Bronchial epithelial cell (primary cell): ENCODE results near the gene CLCA1. TPM values are rescaled to one million over a fixed set of nuclear protein-coding genes. Genes with fewer than 3 reads are reported as not detected.
A peak's percentile ranks its signal among the peaks of the same experiment; 100 is the strongest.

Experiments
- DNase-seq: peaks from one replicate; pipeline ENCODE4 v3.0.0-alpha.2; 2010; ENCODE audit warnings: low read depth
- FAIRE-seq: peaks from 2 replicates; lab custom pipeline; 2011; peaks lifted over from hg19 to GRCh38; lab: Jason Lieb, UNC
- H3K27me3 ChIP-seq: 2 replicates; pipeline ENCODE4 v1.5.1; 2011; ENCODE audit warnings: low read length; ENCODE audit not compliant: control insufficient read depth, insufficient read depth
- H3K36me3 ChIP-seq: 2 replicates; pipeline ENCODE4 v1.5.1; 2011; ENCODE audit warnings: low read length; ENCODE audit not compliant: control insufficient read depth, insufficient read depth
- H3K4me3 ChIP-seq: 2 replicates; pipeline ENCODE4 v1.5.1; 2011; ENCODE audit warnings: mild to moderate bottlenecking, low read depth, low read length, control low read depth
- CTCF ChIP-seq: IDR thresholded peaks from 2 replicates; pipeline ENCODE4 v1.5.1; 2011; ENCODE audit warnings: mild to moderate bottlenecking, moderate library complexity, low read length, control low read depth, inconsistent platforms; ENCODE audit not compliant: insufficient read depth, severe bottlenecking
- total RNA-seq: library from RNA; depleted of rRNA; stranded (reverse); fragments of >200 nt; gene quantifications from 2 replicates; pipeline ENCODE4 v1.2.1, GENCODE V29; 2014

The CLCA1 gene
- total RNA-seq, 1 donor from 2014 or later, result not detected

- TF ChIP-seq CTCF, result no peak
- H3K27me3 ChIP-seq, result no peaks in the 10 kb centered on the region
- FAIRE-seq, result no peak
- no peaks in the 10 kb centered on the region for H3K36me3 ChIP-seq
- H3K4me3 ChIP-seq, result no peak overlapping the region
- DNase-seq, result peak; percentile 36
Measured at GRCh38 chr1:86516335-86516734, 47.6 kb downstream of the CLCA1 start.

DNA sequence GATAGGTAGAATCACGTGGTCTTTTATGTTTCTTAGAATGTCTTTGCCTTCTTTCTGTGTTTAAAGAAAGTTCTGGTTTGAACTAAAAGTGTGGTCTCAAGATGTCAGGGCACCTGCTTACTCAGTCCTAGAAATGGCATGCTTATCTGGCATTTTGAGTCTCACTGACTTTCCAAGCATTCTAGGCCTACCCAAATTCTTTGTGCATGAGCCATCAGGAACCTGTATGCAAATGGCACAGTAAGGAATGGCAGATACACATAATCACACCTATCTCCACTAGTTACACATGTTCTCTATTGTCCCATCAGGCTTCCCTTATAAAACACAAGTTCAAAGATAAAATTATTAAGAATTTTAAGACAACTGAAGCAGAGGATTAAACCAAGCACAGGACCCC is 48.6 kb downstream of the CLCA1 start:
- H3K27me3 ChIP-seq, result no peaks in the 10 kb centered on the region
- H3K4me3 ChIP-seq, result no peak overlapping the region
- DNase-seq (peak; percentile 92), FAIRE-seq (no peak)
- no peak for TF ChIP-seq CTCF
- no peaks in the 10 kb centered on the region for H3K36me3 ChIP-seq

GRCh38 chr1:86520789-86521521 is 52.2 kb downstream of the CLCA1 start:
- no peak overlapping the region for H3K4me3 ChIP-seq
- H3K36me3 ChIP-seq, result no peaks in the 10 kb centered on the region
- DNase-seq (no peak), FAIRE-seq (no peak)
- H3K27me3 ChIP-seq, result no peaks in the 10 kb centered on the region
- TF ChIP-seq CTCF, result no peak

- TF ChIP-seq CTCF, result no peak
- DNase-seq, result no peak
- no peaks in the 10 kb centered on the region for H3K36me3 ChIP-seq
- H3K27me3 ChIP-seq, result no peaks in the 10 kb centered on the region
- no peak overlapping the region for H3K4me3 ChIP-seq
- no peak for FAIRE-seq
Measured at GRCh38 chr1:86521522-86521891, 52.8 kb downstream of the CLCA1 start.

- no peaks in the 10 kb centered on the region for H3K36me3 ChIP-seq
- H3K4me3 ChIP-seq, result no peak overlapping the region
- TF ChIP-seq CTCF, result no peak
- H3K27me3 ChIP-seq, result no peaks in the 10 kb centered on the region
- FAIRE-seq (peak; percentile 32), DNase-seq (no peak)
Measured at GRCh38 chr1:86522240-86522639, 53.5 kb downstream of the CLCA1 start.

DNA sequence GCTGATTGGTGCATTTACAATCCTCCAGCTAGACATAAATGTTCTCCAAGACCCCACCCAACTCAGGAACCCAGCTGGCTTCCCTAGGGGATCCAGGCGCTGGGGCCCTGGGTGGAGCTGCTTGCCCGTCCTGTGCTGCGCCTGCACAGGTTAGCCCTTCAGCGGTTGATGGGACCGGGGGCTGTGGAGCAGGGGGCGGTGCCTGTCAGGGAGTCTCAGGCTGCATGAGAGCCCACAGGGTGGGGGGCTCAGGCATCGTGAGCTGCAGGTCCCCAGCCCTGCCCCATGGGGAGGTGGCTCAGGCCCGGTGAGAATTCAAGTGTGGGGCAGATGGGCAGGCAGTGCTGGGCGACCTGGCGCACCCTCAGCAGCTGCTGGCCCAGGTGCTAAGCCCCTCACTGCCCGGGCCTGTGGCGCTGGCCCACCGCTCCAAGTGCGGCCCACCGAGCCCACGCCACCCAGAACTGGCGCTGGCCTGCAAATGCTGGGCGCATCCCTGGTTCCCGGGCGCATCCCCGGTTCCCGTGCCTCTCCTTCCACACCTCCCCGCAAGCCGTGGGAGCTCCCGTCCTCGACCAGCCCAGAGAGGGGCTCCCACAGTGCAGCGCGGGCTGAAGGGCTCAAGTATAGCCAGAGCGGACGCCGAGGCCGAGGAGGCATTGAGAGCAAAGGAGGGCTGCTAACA is 55.1 kb downstream of the CLCA1 start:
- no peak for DNase-seq
- no peak for TF ChIP-seq CTCF
- no peak for FAIRE-seq
- Histone ChIP-seq H3K4me3 (no peak overlapping the region), H3K36me3 (no peaks in the 10 kb centered on the region), H3K27me3 (no peaks in the 10 kb centered on the region)
